ENCODE measurements around the gene SMARCB1. TPM values are rescaled to one million over a fixed set of nuclear protein-coding genes. Genes with fewer than 3 reads are reported as not detected.
A peak's percentile ranks its signal among the peaks of the same experiment; 100 is the strongest.

SMARCB1 gene
- total RNA-seq, 1 experiment from 2014 or later: 136 TPM

- no peak overlapping the region for H4K5ac ChIP-seq (ENCODE audit: insufficient read length, low read depth, low read length)
- Mint-ChIP-seq H3K9me3 (no peaks in the 10 kb centered on the region), H3K27ac (0 out of 7 replicates have a peak overlapping the region, but pooled peaks of 1 of the 3 experiments have one; percentile 34), H3K36me3 (ENCODE audit: insufficient read depth in 1 of 3, low read depth in 3 of 3) (no peaks in the 10 kb centered on the region), H3K4me1 (peaks cover 6 to 19% of the 10 kb centered on the region in 2 experiments), H3K4me3 (no peak overlapping the region), H3K27me3 (ENCODE audit: low read depth) (peaks cover 31% of the 10 kb centered on the region)
- H3K27me3 ChIP-seq (ENCODE audit: insufficient read depth, low read length): peaks cover 5% of the 10 kb centered on the region; the same call in 1 of the 2 replicates
- H3K14ac ChIP-seq (ENCODE audit: insufficient read depth, low read length): no peak overlapping the region; the same call in 1 of the 2 replicates
- WGBS (ENCODE audit: extremely low coverage, insufficient read length, low lambda C conversion rate): no CpG with 5 or more reads among the region's 3 CpGs
- H3K56ac ChIP-seq (ENCODE audit: insufficient read length, low read depth, low read length): no peak overlapping the region
- no peaks in the 10 kb centered on the region for H3K9me3 ChIP-seq (ENCODE audit: control insufficient read depth, low read depth, low read length)
- TF ChIP-seq CTCF (conservative IDR thresholded peaks at IDR 0.05): no peak
- no peak overlapping the region for H2AFZ ChIP-seq (ENCODE audit: low read length)
- no peak overlapping the region for H2BK5ac ChIP-seq (ENCODE audit: insufficient read length, low read length)
- no peak overlapping the region for H4K91ac ChIP-seq (ENCODE audit: insufficient read length, low read depth, low read length)
- no peak overlapping the region for H3K18ac ChIP-seq (ENCODE audit: insufficient read length, low read depth, low read length)
- H3K79me1 ChIP-seq (ENCODE audit: insufficient read depth, low read depth, low read length, poor library complexity, severe bottlenecking): no peaks in the 10 kb centered on the region
- no peak overlapping the region for H2BK12ac ChIP-seq (ENCODE audit: insufficient read length, low read depth, low read length)
- no peaks in the 10 kb centered on the region; the same call in 1 of the 2 replicates for H3K4me1 ChIP-seq (ENCODE audit: insufficient read depth, low read length)
- no peak overlapping the region for H3K4ac ChIP-seq (ENCODE audit: low read depth, low read length)
- no peak overlapping the region for H3K23ac ChIP-seq (ENCODE audit: insufficient read length, low read depth, low read length)
- H3K79me2 ChIP-seq (ENCODE audit: insufficient read depth, low read length): no peaks in the 10 kb centered on the region
- H2BK20ac ChIP-seq (ENCODE audit: low read depth, low read length, poor library complexity, severe bottlenecking): no peak overlapping the region
- no peak overlapping the region for H3K27ac ChIP-seq (ENCODE audit: insufficient read length, low read depth, low read length)
- H3K23me2 ChIP-seq (ENCODE audit: insufficient read length, low read depth, low read length, poor library complexity, severe bottlenecking): no peaks in the 10 kb centered on the region
- H4K20me1 ChIP-seq (ENCODE audit: control insufficient read depth, insufficient read depth, insufficient read length): no peaks in the 10 kb centered on the region
- no peak overlapping the region for H4K8ac ChIP-seq (replicated peaks; ENCODE audit: insufficient read length, low read depth, low read length)
- no peak overlapping the region for H2BK15ac ChIP-seq (ENCODE audit: low read depth, low read length)
- no peak overlapping the region for H3T11ph ChIP-seq (ENCODE audit: low read length)
- no peak overlapping the region for H2BK120ac ChIP-seq (ENCODE audit: low read depth, low read length, poor library complexity, severe bottlenecking)
- H2AK5ac ChIP-seq (ENCODE audit: insufficient read length, low read length): no peak overlapping the region
- H3K4me2 ChIP-seq (ENCODE audit: insufficient read depth, insufficient read length, low read length): no peak overlapping the region
- H3K9ac ChIP-seq (ENCODE audit: extremely low read depth, insufficient read length, low read length): no peak overlapping the region
- DNase-seq: no peak
Measured at GRCh38 chr22:23778577-23778900, 8.2 kb upstream of the SMARCB1 start.
